ENCODE data around the gene PAIP1.

The PAIP1 gene

DNA sequence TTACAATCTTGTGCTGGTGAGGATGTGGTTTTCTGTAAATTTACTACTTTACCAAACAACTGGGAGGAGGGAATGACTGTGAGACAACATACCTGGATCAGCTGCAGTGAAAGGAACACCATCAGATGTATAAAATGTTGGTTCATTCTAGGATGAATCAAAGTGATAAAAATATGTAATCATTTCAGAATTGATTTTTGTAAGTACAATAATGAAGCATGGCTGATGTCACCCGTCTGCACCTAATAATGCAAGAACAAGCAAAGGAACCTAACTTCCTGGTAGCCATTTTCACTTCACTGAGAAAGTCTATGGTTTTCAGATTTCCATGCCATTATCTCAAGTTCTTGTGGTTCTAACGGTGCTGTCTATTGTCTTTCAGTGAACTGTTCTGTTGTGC is 23.2 kb downstream of the PAIP1 start:
- Histone ChIP-seq H2BK5ac (ENCODE audit: low read depth, low read length, poor library complexity, severe bottlenecking) (no peak overlapping the region), H3K4me3 (ENCODE audit: insufficient read depth in 1 of 2, low read depth in 1 of 2, low read length in 2 of 2) (no peak overlapping the region), H4K8ac (ENCODE audit: low read length) (no peak overlapping the region), H3K23ac (ENCODE audit: low read length in 2 of 2) (no peak overlapping the region), H3K9me3 (ENCODE audit: control insufficient read depth, low read length) (no peaks in the 10 kb centered on the region), H3K4me2 (ENCODE audit: low read length, poor library complexity, severe bottlenecking) (no peak overlapping the region), H3K14ac (ENCODE audit: low read length in 2 of 2) (no peak overlapping the region), H3K9ac (ENCODE audit: low read length) (no peak overlapping the region), H2AK5ac (ENCODE audit: low read length, severe bottlenecking) (no peak overlapping the region), H2BK15ac (ENCODE audit: low read depth, poor library complexity, severe bottlenecking) (no peak overlapping the region), H3K18ac (ENCODE audit: low read depth in 1 of 2, low read length in 2 of 2) (no peak overlapping the region), H3K79me1 (replicated peaks; ENCODE audit: low read length, poor library complexity, severe bottlenecking) (peaks cover 17% of the 10 kb centered on the region), H2BK120ac (ENCODE audit: low read depth, low read length) (no peak overlapping the region), H3K27ac (ENCODE audit: low read length, poor library complexity, severe bottlenecking) (no peak overlapping the region), H3K4me1 (ENCODE audit: control insufficient read depth, insufficient read depth, low read depth, low read length) (no peaks in the 10 kb centered on the region), H3K4ac (ENCODE audit: low read depth in 1 of 2, low read length in 2 of 2) (no peak overlapping the region), H2AFZ (ENCODE audit: low read depth, low read length) (no peak overlapping the region), H3K27me3 (ENCODE audit: control insufficient read depth in 1 of 2, insufficient read depth in 1 of 2, low read length in 2 of 2) (no peaks in the 10 kb centered on the region), H2BK12ac (ENCODE audit: low read length in 2 of 2) (no peak overlapping the region), H3K36me3 (ENCODE audit: control insufficient read depth in 1 of 2, insufficient read depth in 2 of 2, low read depth in 1 of 2, low read length in 2 of 2) (peaks cover 15 to 98% of the 10 kb centered on the region in 2 experiments), H4K91ac (ENCODE audit: low read length) (no peak overlapping the region)
- DNase-seq: no peak
- 90% methylated on average over 2 of the region's 2 CpGs for WGBS

DNA sequence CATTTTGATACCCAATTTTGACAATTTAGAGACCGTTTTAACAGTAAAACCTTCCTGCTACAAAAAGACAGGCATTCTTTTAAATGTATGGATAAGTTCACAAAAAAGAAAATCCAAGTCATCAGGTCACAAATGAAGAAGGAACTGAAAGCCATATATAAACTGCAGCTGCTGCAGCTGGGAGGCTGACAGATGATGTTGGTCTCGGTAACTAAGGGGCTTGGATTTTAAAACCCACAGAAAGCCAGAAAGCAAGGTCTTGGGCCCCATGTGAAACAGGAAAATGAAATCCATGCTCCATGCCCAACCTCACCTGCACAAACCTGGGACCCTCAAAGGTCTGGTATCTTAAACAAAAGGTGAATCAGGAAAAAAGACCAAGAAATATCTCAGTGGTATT is 26.2 kb downstream of the PAIP1 start:
- 100% methylated on average over 1 of the region's 2 CpGs for WGBS
- Histone ChIP-seq H4K91ac (ENCODE audit: low read length) (no peak overlapping the region), H3K9me3 (ENCODE audit: control insufficient read depth, low read length) (no peaks in the 10 kb centered on the region), H3K4me2 (ENCODE audit: low read length, poor library complexity, severe bottlenecking) (no peak overlapping the region), H3K27ac (ENCODE audit: low read length, poor library complexity, severe bottlenecking) (no peak overlapping the region), H3K23ac (ENCODE audit: low read length in 2 of 2) (no peak overlapping the region), H2AFZ (ENCODE audit: low read depth, low read length) (no peak overlapping the region), H3K9ac (ENCODE audit: low read length) (no peak overlapping the region), H3K4me1 (ENCODE audit: control insufficient read depth, insufficient read depth, low read depth, low read length) (no peaks in the 10 kb centered on the region), H3K36me3 (ENCODE audit: control insufficient read depth in 1 of 2, insufficient read depth in 2 of 2, low read depth in 1 of 2, low read length in 2 of 2) (peaks cover 12 to 89% of the 10 kb centered on the region in 2 experiments), H4K8ac (ENCODE audit: low read length) (no peak overlapping the region), H3K4me3 (ENCODE audit: insufficient read depth in 1 of 2, low read depth in 1 of 2, low read length in 2 of 2) (no peak overlapping the region), H3K18ac (ENCODE audit: low read depth in 1 of 2, low read length in 2 of 2) (no peak overlapping the region), H2AK5ac (ENCODE audit: low read length, severe bottlenecking) (no peak overlapping the region), H2BK5ac (ENCODE audit: low read depth, low read length, poor library complexity, severe bottlenecking) (no peak overlapping the region), H2BK120ac (ENCODE audit: low read depth, low read length) (no peak overlapping the region), H3K4ac (ENCODE audit: low read depth in 1 of 2, low read length in 2 of 2) (no peak overlapping the region), H2BK15ac (ENCODE audit: low read depth, poor library complexity, severe bottlenecking) (no peak overlapping the region), H3K14ac (ENCODE audit: low read length in 2 of 2) (no peak overlapping the region), H2BK12ac (ENCODE audit: low read length in 2 of 2) (no peak overlapping the region), H3K79me1 (replicated peaks; ENCODE audit: low read length, poor library complexity, severe bottlenecking) (peaks cover 13% of the 10 kb centered on the region), H3K27me3 (ENCODE audit: control insufficient read depth in 1 of 2, insufficient read depth in 1 of 2, low read length in 2 of 2) (no peaks in the 10 kb centered on the region)
- DNase-seq: no peak

DNA sequence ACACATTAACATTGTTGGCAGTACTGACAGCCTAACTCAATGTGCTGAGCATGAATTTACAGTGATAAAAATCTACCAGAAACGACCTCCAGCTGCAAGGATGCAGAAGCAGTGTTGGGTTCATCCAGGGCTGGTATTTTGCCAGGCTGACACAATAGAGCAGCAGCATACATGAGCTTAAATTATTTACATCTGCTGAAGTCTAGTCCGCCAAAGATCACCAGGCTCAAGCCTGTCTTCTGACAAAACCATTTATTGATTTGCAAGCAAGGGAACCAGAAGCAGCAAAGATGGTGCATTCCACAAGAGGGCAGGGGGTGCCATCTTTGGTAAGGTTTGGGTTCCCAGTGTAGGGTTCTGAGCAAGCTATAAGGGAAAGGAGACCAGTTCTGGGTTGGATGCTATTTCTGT is 33.2 kb downstream of the PAIP1 start:
- H3K9ac ChIP-seq (ENCODE audit: low read length): no peak overlapping the region

DNA sequence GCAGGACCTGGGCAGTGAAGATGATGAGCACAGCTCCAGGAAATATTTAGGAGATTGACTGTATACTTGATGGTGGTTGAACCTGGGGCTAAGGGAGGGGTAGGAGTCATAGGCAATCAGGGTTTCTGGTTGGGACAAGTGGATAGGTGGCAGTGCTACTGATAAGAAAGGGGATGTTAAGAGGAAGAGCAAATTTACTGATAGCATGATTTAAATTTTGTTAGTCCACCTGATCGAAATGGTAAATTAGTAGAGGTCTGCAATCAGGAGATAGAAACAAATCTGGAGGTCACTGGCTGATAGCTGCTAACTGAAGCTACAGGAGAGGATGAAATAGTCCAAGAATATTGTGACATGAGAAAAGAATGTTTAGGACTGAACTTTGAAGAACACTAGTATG is 36.3 kb downstream of the PAIP1 start:
- no peak overlapping the region for H2BK5ac ChIP-seq (ENCODE audit: low read depth, low read length, poor library complexity, severe bottlenecking)
- H2AK5ac ChIP-seq (ENCODE audit: low read length, severe bottlenecking): no peak overlapping the region
- WGBS: 99% methylated on average over 1 of the region's 1 CpG
- peaks cover 10 to 23% of the 10 kb centered on the region in 2 experiments for H3K36me3 ChIP-seq (ENCODE audit: control insufficient read depth in 1 of 2, insufficient read depth in 2 of 2, low read depth in 1 of 2, low read length in 2 of 2)
- H3K27ac ChIP-seq (ENCODE audit: low read length, poor library complexity, severe bottlenecking): no peak overlapping the region
- H2BK120ac ChIP-seq (ENCODE audit: low read depth, low read length): no peak overlapping the region
- H3K4me1 ChIP-seq (ENCODE audit: control insufficient read depth, insufficient read depth, low read depth, low read length): no peaks in the 10 kb centered on the region
- H3K4me3 ChIP-seq (ENCODE audit: insufficient read depth in 1 of 2, low read depth in 1 of 2, low read length in 2 of 2): no peak overlapping the region
- no peak overlapping the region for H2AFZ ChIP-seq (ENCODE audit: low read depth, low read length)
- no peak overlapping the region for H3K9ac ChIP-seq (ENCODE audit: low read length)
- H3K9me3 ChIP-seq (ENCODE audit: control insufficient read depth, low read length): no peaks in the 10 kb centered on the region
- no peak overlapping the region for H3K23ac ChIP-seq (ENCODE audit: low read length in 2 of 2)
- no peak for DNase-seq
- H2BK12ac ChIP-seq (ENCODE audit: low read length in 2 of 2): no peak overlapping the region
- H3K18ac ChIP-seq (ENCODE audit: low read depth in 1 of 2, low read length in 2 of 2): no peak overlapping the region
- no peak overlapping the region for H3K4me2 ChIP-seq (ENCODE audit: low read length, poor library complexity, severe bottlenecking)
- H4K91ac ChIP-seq (ENCODE audit: low read length): no peak overlapping the region
- H4K8ac ChIP-seq (ENCODE audit: low read length): no peak overlapping the region
- H3K79me1 ChIP-seq (replicated peaks; ENCODE audit: low read length, poor library complexity, severe bottlenecking): peaks cover 1% of the 10 kb centered on the region
- H2BK15ac ChIP-seq (ENCODE audit: low read depth, poor library complexity, severe bottlenecking): no peak overlapping the region
- H3K4ac ChIP-seq (ENCODE audit: low read depth in 1 of 2, low read length in 2 of 2): no peak overlapping the region
- no peak overlapping the region for H3K14ac ChIP-seq (ENCODE audit: low read length in 2 of 2)
- H3K27me3 ChIP-seq (ENCODE audit: control insufficient read depth in 1 of 2, insufficient read depth in 1 of 2, low read length in 2 of 2): no peaks in the 10 kb centered on the region

More for the DNA sequence above, 33.2 kb downstream of the PAIP1 start:
- Histone ChIP-seq H2AFZ (ENCODE audit: low read depth, low read length) (no peak overlapping the region), H3K9me3 (ENCODE audit: control insufficient read depth, low read length) (no peaks in the 10 kb centered on the region), H3K4ac (ENCODE audit: low read depth in 1 of 2, low read length in 2 of 2) (no peak overlapping the region), H2BK5ac (ENCODE audit: low read depth, low read length, poor library complexity, severe bottlenecking) (no peak overlapping the region), H4K91ac (ENCODE audit: low read length) (no peak overlapping the region), H4K8ac (ENCODE audit: low read length) (no peak overlapping the region), H2AK5ac (ENCODE audit: low read length, severe bottlenecking) (no peak overlapping the region), H2BK12ac (ENCODE audit: low read length in 2 of 2) (no peak overlapping the region), H3K27ac (ENCODE audit: low read length, poor library complexity, severe bottlenecking) (no peak overlapping the region), H3K36me3 (ENCODE audit: control insufficient read depth in 1 of 2, insufficient read depth in 2 of 2, low read depth in 1 of 2, low read length in 2 of 2) (peaks cover 10 to 44% of the 10 kb centered on the region in 2 experiments), H3K4me3 (ENCODE audit: insufficient read depth in 1 of 2, low read depth in 1 of 2, low read length in 2 of 2) (no peak overlapping the region), H3K27me3 (ENCODE audit: control insufficient read depth in 1 of 2, insufficient read depth in 1 of 2, low read length in 2 of 2) (no peaks in the 10 kb centered on the region), H3K79me1 (replicated peaks; ENCODE audit: low read length, poor library complexity, severe bottlenecking) (no peaks in the 10 kb centered on the region), H3K4me1 (ENCODE audit: control insufficient read depth, insufficient read depth, low read depth, low read length) (no peaks in the 10 kb centered on the region), H2BK15ac (ENCODE audit: low read depth, poor library complexity, severe bottlenecking) (no peak overlapping the region), H2BK120ac (ENCODE audit: low read depth, low read length) (no peak overlapping the region), H3K18ac (ENCODE audit: low read depth in 1 of 2, low read length in 2 of 2) (no peak overlapping the region), H3K14ac (ENCODE audit: low read length in 2 of 2) (no peak overlapping the region), H3K23ac (ENCODE audit: low read length in 2 of 2) (no peak overlapping the region), H3K4me2 (ENCODE audit: low read length, poor library complexity, severe bottlenecking) (no peak overlapping the region)
- DNase-seq: no peak
- 95% methylated on average over 2 of the region's 2 CpGs for WGBS
